ENCODE results near the gene MALAT1. TPM values are rescaled to one million over a fixed set of nuclear protein-coding genes. Genes with fewer than 3 reads are reported as not detected.

Gene MALAT1
- total and polyA plus RNA-seq, 2 of the 8 experiments (the other 6 are each of a cell fraction or from before 2014, with no cell fraction given): 115 to 984 TPM

- CTCF ChIA-PET (ENCODE audit: partially characterized antibody): interaction anchor here (1.0 to 29.0 kb wide), 6 partner anchors 7 to 185 kb away, joined by 3 to 809 read pairs (median 13); partner anchors contain the start of gene MALAT1
- Histone ChIP-seq H2BK120ac (replicated peaks; ENCODE audit: low read depth, low read length) (no peak overlapping the region), H4K5ac (ENCODE audit: insufficient read length, low read depth, low read length) (no peak overlapping the region), H2BK5ac (ENCODE audit: low read depth, low read length) (no peak overlapping the region), H3K27me3 (replicated peaks in 1 of 4; ENCODE audit: control insufficient read depth in 3 of 4, extremely low read depth in 1 of 4, insufficient read depth in 3 of 4, low read length in 3 of 4) (no peaks in the 10 kb centered on the region), H2AK5ac (ENCODE audit: low read depth, low read length) (no peak overlapping the region), H3K56ac (replicated peaks; ENCODE audit: insufficient read length, low read depth, low read length) (no peak overlapping the region), H4K91ac (replicated peaks; ENCODE audit: insufficient read length, low read length) (no peak overlapping the region), H4K8ac (ENCODE audit: extremely low read depth, insufficient read depth, low read length) (no peak overlapping the region), H2AFZ (ENCODE audit: low read length) (no peak overlapping the region), H3K4ac (replicated peaks; ENCODE audit: insufficient read length, low read depth, low read length) (no peak overlapping the region), H2BK15ac (ENCODE audit: low read length) (no peak overlapping the region), H2BK12ac (ENCODE audit: low read depth, low read length) (no peak overlapping the region), H3K23ac (ENCODE audit: insufficient read length) (no peak overlapping the region), H3K23me2 (ENCODE audit: low read depth, low read length) (peaks cover 15% of the 10 kb centered on the region), H3K79me1 (ENCODE audit: low read depth, low read length) (no peaks in the 10 kb centered on the region), H3K4me3 (ENCODE audit: extremely low read depth in 1 of 4, insufficient read depth in 2 of 4, low read depth in 3 of 4, low read length in 4 of 4) (peak overlapping the region; percentile 93 to 100 (median 98)), H3K9ac (replicated peaks in 1 of 4; ENCODE audit: extremely low read depth in 1 of 4, low read depth in 3 of 4, low read length in 3 of 4) (peak overlapping the region; percentile 89 to 99 (median 96)), H4K20me1 (replicated peaks in 1 of 2; ENCODE audit: control insufficient read depth in 1 of 2, insufficient read depth in 2 of 2, low read length in 2 of 2) (peaks cover 45 to 52% of the 10 kb centered on the region in 2 experiments), H3K18ac (ENCODE audit: extremely low read depth, low read length) (no peak overlapping the region), H3K14ac (ENCODE audit: insufficient read length) (no peak overlapping the region), H3K9me3 (ENCODE audit: insufficient read depth in 2 of 2, low read depth in 1 of 2, low read length in 1 of 2) (no peaks in the 10 kb centered on the region), H2BK20ac (ENCODE audit: low read length) (no peak overlapping the region), H3K4me1 (replicated peaks in 1 of 4; ENCODE audit: control insufficient read depth in 3 of 4, insufficient read depth in 4 of 4, low read length in 3 of 4) (peaks cover 7 to 14% (median 9%) of the 10 kb centered on the region in 4 experiments; a peak in 6 of 7 replicates), H3K4me2 (ENCODE audit: insufficient read depth in 1 of 2, low read depth in 2 of 2, low read length in 2 of 2) (peak overlapping the region; percentile 75 to 90; a peak in 3 of 4 replicates), H3K36me3 (ENCODE audit: control insufficient read depth in 2 of 4, insufficient read depth in 4 of 4, low read length in 3 of 4) (peaks cover 39 to 63% (median 50%) of the 10 kb centered on the region in 4 experiments), H3K27ac (ENCODE audit: low read depth, low read length) (no peak overlapping the region), H3K79me2 (ENCODE audit: control insufficient read depth in 1 of 2, insufficient read depth in 2 of 2, low read length in 2 of 2) (peaks cover 53 to 90% of the 10 kb centered on the region in 2 experiments)
- FAIRE-seq: no peak
- 0% methylated on average over 2 of the region's 2 CpGs; no CpG with 5 or more reads in 1 of the 2 experiments for WGBS, 2 experiments (ENCODE audit: extremely low coverage in 1 of 2, insufficient coverage in 1 of 2, insufficient read length in 1 of 2, insufficient replicate concordance in 2 of 2, low coverage in 1 of 2, low lambda C conversion rate in 2 of 2, missing lambda C conversion rate in 1 of 2)
- no peak for DNase-seq (ENCODE audit: low read depth in 1 of 2, low spot score in 2 of 2)
- POLR2A ChIA-PET (ENCODE audit: partially characterized antibody): interaction anchor here (0.7 to 29.8 kb wide), 22 partner anchors 6 to 516 kb away, joined by 3 to 1569 read pairs (median 5); partner anchors contain the start of genes FRMD8, MALAT1, NEAT1 and POLA2
- TF ChIP-seq SIN3A (conservative IDR thresholded peaks at IDR 0.05 in 1 of 2, IDR thresholded peaks at IDR 0.05 in 1 of 2; ENCODE audit: low read depth in 1 of 2, low read length in 2 of 2): 0 out of 4 replicates have a peak, but pooled peaks of 1 of the 2 experiments have one; percentile 13
- no peak for TF ChIP-seq RXRA (IDR thresholded peaks at IDR 0.05; ENCODE audit: insufficient read depth, low read depth, low read length)
Observed at GRCh38 chr11:65501186-65501471, 2.3 kb downstream of the MALAT1 start.
